GM19023 (cell line): ENCODE results near the gene SLC2A1.

Experiments
- ATAC-seq: cut with Tn5 transposase; IDR thresholded peaks from one replicate; pipeline ENCODE4 v1.9.1; 2021; ENCODE audit warnings: mild to moderate bottlenecking, moderate library complexity; ENCODE audit not compliant: unreplicated experiment

SLC2A1 gene

GRCh38 chr1:42958488-42959319, at the start of gene SLC2A1:
TSS of gene SLC2A1 (minus strand) at chr1:42958868. CDS start at chr1:42958651, 217 bp downstream.
- ATAC-seq: peak; percentile 83

GRCh38 chr1:43007377-43008114, 48.9 kb upstream of the SLC2A1 start:
- ATAC-seq: no peak

- no peak for ATAC-seq
These were observed 47.0 kb upstream of the SLC2A1 start for GRCh38 chr1:43005460-43006361.

GRCh38 chr1:43004587-43005459, 46.2 kb upstream of the SLC2A1 start:
- ATAC-seq: no peak

- ATAC-seq: no peak
These were observed 44.1 kb upstream of the SLC2A1 start for GRCh38 chr1:43002766-43003165.

- no peak for ATAC-seq
These were observed 43.4 kb upstream of the SLC2A1 start for GRCh38 chr1:43002116-43002515.

GRCh38 chr1:43001434-43001833, 42.8 kb upstream of the SLC2A1 start:
- no peak for ATAC-seq

- no peak for ATAC-seq
These were observed 41.6 kb upstream of the SLC2A1 start for GRCh38 chr1:43000271-43000670.

- ATAC-seq: no peak
These were observed 40.6 kb upstream of the SLC2A1 start for GRCh38 chr1:42999308-42999707.

- no peak for ATAC-seq
These were observed 39.7 kb upstream of the SLC2A1 start for GRCh38 chr1:42998386-42998785.

GRCh38 chr1:42996384-42996970, 37.8 kb upstream of the SLC2A1 start:
- ATAC-seq: no peak

GRCh38 chr1:42993502-42994136, 35.0 kb upstream of the SLC2A1 start:
- ATAC-seq: no peak

GRCh38 chr1:42992054-42992571, 33.4 kb upstream of the SLC2A1 start:
- no peak for ATAC-seq

- no peak for ATAC-seq
These were observed 32.2 kb upstream of the SLC2A1 start for GRCh38 chr1:42990757-42991346.

- ATAC-seq: no peak
These were observed 25.0 kb upstream of the SLC2A1 start for GRCh38 chr1:42983693-42984092.

- no peak for ATAC-seq
These were observed 24.6 kb upstream of the SLC2A1 start for GRCh38 chr1:42983253-42983652.

- no peak for ATAC-seq
These were observed 24.0 kb upstream of the SLC2A1 start for GRCh38 chr1:42982641-42983040.

GRCh38 chr1:42981871-42982270, 23.2 kb upstream of the SLC2A1 start:
- ATAC-seq: no peak
